Central memory CD4-positive, alpha-beta T cell (primary cell): Measurements from ENCODE around the gene USP51.
"Not testable (repeated sequence)": the region's sequence is repeated elsewhere in the genome, so short reads cannot be mapped to it uniquely, and the experiment has no call there.

Experiments used
- DNase-seq: peaks from one replicate; pipeline ENCODE4 v3.0.0; 2022

The USP51 gene

GRCh38 chrX:55464050-55464449 is 25.6 kb downstream of the USP51 start:
- not testable (repeated sequence) for DNase-seq

GRCh38 chrX:55459926-55460325 is 29.7 kb downstream of the USP51 start:
- DNase-seq = not testable (repeated sequence)

- DNase-seq = not testable (repeated sequence)
Observed at GRCh38 chrX:55459426-55459825, 30.2 kb downstream of the USP51 start.

DNA sequence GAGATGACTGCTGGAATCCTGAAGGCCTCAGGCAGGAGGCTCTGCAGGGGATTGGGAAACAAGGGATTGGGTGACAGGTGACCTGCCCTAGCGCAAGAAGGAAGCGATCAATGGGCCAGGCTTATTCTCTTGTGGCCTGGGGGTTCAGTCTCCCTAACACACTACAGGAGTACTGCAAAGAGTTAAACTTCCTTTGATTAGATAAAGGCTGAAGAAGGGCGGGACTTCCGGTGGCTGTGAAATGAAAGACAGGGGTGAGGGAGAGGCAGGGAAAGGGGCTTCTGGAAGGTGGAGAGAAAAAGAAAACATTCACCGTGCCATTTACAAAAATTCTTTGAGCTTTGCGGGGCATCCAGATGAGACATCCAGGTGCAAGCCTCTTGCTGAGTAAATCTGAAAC is 33.9 kb downstream of the USP51 start:
- DNase-seq = not testable (repeated sequence)

GRCh38 chrX:55452833-55453124 is 36.9 kb downstream of the USP51 start:
- no peak for DNase-seq

- peak; percentile 81 for DNase-seq
Observed at GRCh38 chrX:55451990-55452832, 37.4 kb downstream of the USP51 start, which contains the start of gene MAGEH1. Gene MAGEH1 (plus strand): TSS chrX:55452127. CDS start chrX:55452375, 248 bp downstream.

GRCh38 chrX:55451626-55451989 is 38.0 kb downstream of the USP51 start:
- no peak for DNase-seq

DNA sequence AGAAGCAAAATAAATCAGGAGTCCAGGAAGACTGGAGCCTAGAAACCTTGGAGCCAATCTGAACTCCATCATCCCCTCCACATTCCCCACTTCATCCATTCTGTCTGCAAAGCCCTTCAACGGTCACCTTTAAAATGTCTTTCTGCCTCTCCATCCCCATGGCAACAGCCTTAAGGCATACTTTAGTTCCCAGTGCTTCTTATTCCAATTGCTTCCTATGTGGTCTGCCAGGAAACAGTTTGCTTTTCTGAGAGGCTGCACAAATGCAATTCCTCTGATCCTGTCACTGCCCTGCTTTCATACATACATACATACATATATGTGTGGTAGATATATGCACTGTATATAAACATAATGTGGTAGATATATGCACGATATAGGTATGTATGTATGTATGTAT is 38.5 kb downstream of the USP51 start:
- DNase-seq = no peak

DNA sequence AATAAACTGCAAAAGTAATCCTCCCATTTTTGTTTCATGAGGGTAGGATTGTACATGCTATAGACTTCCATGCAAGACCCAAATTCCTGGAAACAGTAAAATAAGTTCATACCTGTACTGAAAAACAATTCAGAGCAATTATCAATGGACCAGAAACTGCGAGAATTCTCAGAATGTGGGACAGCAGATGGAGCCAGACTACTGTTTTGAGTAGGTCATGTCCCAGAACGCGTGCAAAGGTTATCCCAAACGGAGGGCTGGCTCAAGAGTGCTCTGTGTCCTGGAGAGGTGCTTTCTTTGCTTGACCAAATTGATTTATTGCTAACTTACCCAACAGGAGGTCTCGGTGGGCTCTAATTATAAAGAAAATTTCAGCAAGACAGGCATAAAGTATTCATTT is 39.4 kb downstream of the USP51 start:
- no peak for DNase-seq

GRCh38 chrX:55443468-55443867 is 46.2 kb downstream of the USP51 start:
- not testable (repeated sequence) for DNase-seq
